Mesenchymal stem cell (in vitro differentiated cells and primary cell): ENCODE data around the gene RACGAP1.
A peak's percentile ranks its signal among the peaks of the same experiment; 100 is the strongest.

Source experiments
- DNase-seq: peaks from one replicate; pipeline ENCODE4 v3.0.0-alpha.2; 2013
- H2AFZ ChIP-seq: one replicate; pipeline ENCODE4 v1.6.1; 2013; ENCODE audit warnings: low read depth, mild to moderate bottlenecking, control low read depth, inconsistent platforms, low read length, moderate library complexity
- H2AK5ac ChIP-seq: 2 replicates; pipeline ENCODE4 v1.6.1; 2013; ENCODE audit warnings: low read length, moderate library complexity, mild to moderate bottlenecking, inconsistent platforms; ENCODE audit not compliant: severe bottlenecking
- H2BK120ac ChIP-seq: one replicate; pipeline ENCODE4 v1.6.1; 2013; ENCODE audit warnings: low read depth, mild to moderate bottlenecking, inconsistent platforms, low read length, moderate library complexity
- H2BK12ac ChIP-seq, 2 experiments: one replicate each; pipeline ENCODE4 v1.6.1; 2013; ENCODE audit warnings: inconsistent platforms in 2 of 2, low read length in 2 of 2, mild to moderate bottlenecking in 2 of 2, moderate library complexity in 2 of 2, control low read depth in 1 of 2
- H2BK15ac ChIP-seq: one replicate; pipeline ENCODE4 v1.6.1; 2013; ENCODE audit warnings: mild to moderate bottlenecking, low read depth, inconsistent platforms; ENCODE audit not compliant: poor library complexity, severe bottlenecking
- H2BK5ac ChIP-seq: 2 replicates; pipeline ENCODE4 v1.6.1; 2013; ENCODE audit warnings: low read depth, mild to moderate bottlenecking, low read length, control low read depth, inconsistent platforms; ENCODE audit not compliant: poor library complexity, severe bottlenecking
- H3K14ac ChIP-seq, 2 experiments: one replicate each; pipeline ENCODE4 v1.6.1; 2013; ENCODE audit warnings: inconsistent platforms in 2 of 2, low read length in 2 of 2, control low read depth in 1 of 2, mild to moderate bottlenecking in 1 of 2, moderate library complexity in 1 of 2
- H3K18ac ChIP-seq, 2 experiments: one replicate each; pipeline ENCODE4 v1.6.1; 2013; ENCODE audit warnings: inconsistent platforms in 2 of 2, low read length in 2 of 2, control low read depth in 1 of 2, low read depth in 1 of 2, mild to moderate bottlenecking in 1 of 2
- H3K23ac ChIP-seq, 2 experiments: one replicate each; pipeline ENCODE4 v1.6.1; 2013; ENCODE audit warnings: inconsistent platforms in 2 of 2, low read length in 2 of 2, mild to moderate bottlenecking in 2 of 2, moderate library complexity in 2 of 2, control low read depth in 1 of 2
- H3K27ac ChIP-seq: 2 replicates; pipeline ENCODE4 v1.5.1; 2013; ENCODE audit warnings: mild to moderate bottlenecking, moderate library complexity, low read length, control low read depth, inconsistent platforms; ENCODE audit not compliant: poor library complexity, severe bottlenecking
- H3K27me3 ChIP-seq, 2 experiments: 2 replicates each; pipeline versions ENCODE4 v1.6.1 to v1.7.0; 2013; ENCODE audit warnings: low read length in 2 of 2, mild to moderate bottlenecking in 2 of 2, moderate library complexity in 2 of 2, control low read depth in 1 of 2, inconsistent platforms in 1 of 2; ENCODE audit not compliant: control insufficient read depth in 1 of 2, insufficient read depth in 1 of 2
- H3K36me3 ChIP-seq, 2 experiments: 2 replicates each; pipeline versions ENCODE4 v1.6.1 to v1.7.0; 2013; ENCODE audit warnings: low read length in 2 of 2, control low read depth in 1 of 2, inconsistent platforms in 1 of 2, low read depth in 1 of 2, mild to moderate bottlenecking in 1 of 2; ENCODE audit not compliant: insufficient read depth in 2 of 2, control insufficient read depth in 1 of 2
- H3K4ac ChIP-seq, 2 experiments: one replicate each; pipeline ENCODE4 v1.6.1; 2013; ENCODE audit warnings: inconsistent platforms in 2 of 2, low read length in 2 of 2, mild to moderate bottlenecking in 2 of 2, moderate library complexity in 2 of 2, control low read depth in 1 of 2, low read depth in 1 of 2
- H3K4me1 ChIP-seq: 2 replicates; pipeline ENCODE4 v1.6.1; 2013; ENCODE audit warnings: low read depth, low read length, control low read depth; ENCODE audit not compliant: control insufficient read depth, insufficient read depth
- H3K4me2 ChIP-seq: 2 replicates; pipeline ENCODE4 v1.6.1; 2013; ENCODE audit warnings: low read length, mild to moderate bottlenecking, inconsistent platforms; ENCODE audit not compliant: poor library complexity, severe bottlenecking
- H3K4me3 ChIP-seq, 2 experiments: 2 replicates each; pipeline versions ENCODE4 v1.5.1 to v1.7.0; 2013; ENCODE audit warnings: low read length in 2 of 2, mild to moderate bottlenecking in 2 of 2, control low read depth in 1 of 2, low read depth in 1 of 2; ENCODE audit not compliant: insufficient read depth in 1 of 2
- H3K79me1 ChIP-seq: replicated peaks from 2 replicates; pipeline ENCODE4 v1.6.1; 2013; ENCODE audit warnings: mild to moderate bottlenecking, control low read depth, low read length, inconsistent platforms; ENCODE audit not compliant: poor library complexity, severe bottlenecking
- H3K9ac ChIP-seq: 2 replicates; pipeline ENCODE4 v1.7.0; 2013; ENCODE audit warnings: mild to moderate bottlenecking, low read length, moderate library complexity
- H3K9me3 ChIP-seq: 2 replicates; pipeline ENCODE4 v1.7.0; 2013; ENCODE audit warnings: mild to moderate bottlenecking, low read length; ENCODE audit not compliant: control insufficient read depth
- H4K8ac ChIP-seq: one replicate; pipeline ENCODE4 v1.6.1; 2013; ENCODE audit warnings: inconsistent platforms, mild to moderate bottlenecking, low read length, moderate library complexity
- H4K91ac ChIP-seq: one replicate; pipeline ENCODE4 v1.6.1; 2013; ENCODE audit warnings: mild to moderate bottlenecking, low read length, inconsistent platforms
- whole genome bisulfite sequencing: methylation state at CpG from one replicate; pipeline ENCODE4 v1.1.7; 2013; ENCODE audit warnings: mixed read lengths; 5-methylcytosine and 5-hydroxymethylcytosine counted together

RACGAP1 gene

DNA sequence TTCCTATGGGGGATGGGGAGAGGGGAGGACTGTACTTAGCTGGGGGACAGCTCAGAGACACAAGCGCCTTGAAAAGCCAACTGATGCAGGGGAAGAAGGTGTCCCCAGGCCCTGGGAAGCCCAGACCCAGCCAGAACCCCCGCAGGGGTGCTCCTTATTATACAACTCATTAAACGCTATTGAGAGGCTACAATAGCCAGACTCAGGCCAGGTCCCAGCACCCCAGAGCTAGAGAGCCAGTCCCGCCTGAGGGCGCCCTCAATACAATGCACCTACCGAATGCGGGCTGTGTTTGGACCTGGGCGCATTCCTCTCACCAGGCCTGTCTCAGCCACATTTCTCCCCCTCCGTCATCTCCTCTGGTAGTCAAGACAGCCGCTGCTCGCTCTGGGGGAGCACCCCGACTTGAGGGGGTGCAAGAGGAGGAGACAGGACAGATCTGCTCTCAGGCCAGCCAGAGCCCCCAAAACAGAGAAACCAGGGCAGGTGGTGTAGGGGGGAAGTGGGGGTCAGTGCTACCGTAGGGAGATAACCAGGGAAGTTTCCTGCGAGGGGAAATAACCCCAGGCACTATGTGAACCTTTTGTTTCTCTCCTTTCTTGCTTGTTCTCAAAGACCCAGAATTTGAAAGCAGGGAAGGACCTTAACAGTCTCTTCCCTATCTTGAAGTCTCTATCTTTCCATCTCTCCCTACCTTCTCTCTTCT is 26.0 kb upstream of the RACGAP1 start:
- Histone ChIP-seq H3K9ac (no peak overlapping the region), H3K27ac (no peak overlapping the region), H3K36me3 (no peaks in the 10 kb centered on the region), H4K91ac (no peak overlapping the region), H3K18ac (no peak overlapping the region), H4K8ac (no peak overlapping the region), H3K14ac (no peak overlapping the region), H2AK5ac (no peak overlapping the region), H2AFZ (no peak overlapping the region), H3K27me3 (peaks cover 32 to 44% of the 10 kb centered on the region in 2 experiments), H3K4me3 (no peak overlapping the region), H3K79me1 (no peaks in the 10 kb centered on the region), H3K4me1 (peaks cover 9% of the 10 kb centered on the region), H2BK120ac (no peak overlapping the region), H3K4me2 (no peak overlapping the region), H2BK15ac (no peak overlapping the region), H3K9me3 (no peaks in the 10 kb centered on the region), H3K23ac (no peak overlapping the region), H2BK12ac (no peak overlapping the region), H3K4ac (no peak overlapping the region), H2BK5ac (no peak overlapping the region)
- no peak for DNase-seq
- WGBS, result 34% methylated on average over 14 of the region's 14 CpGs

DNA sequence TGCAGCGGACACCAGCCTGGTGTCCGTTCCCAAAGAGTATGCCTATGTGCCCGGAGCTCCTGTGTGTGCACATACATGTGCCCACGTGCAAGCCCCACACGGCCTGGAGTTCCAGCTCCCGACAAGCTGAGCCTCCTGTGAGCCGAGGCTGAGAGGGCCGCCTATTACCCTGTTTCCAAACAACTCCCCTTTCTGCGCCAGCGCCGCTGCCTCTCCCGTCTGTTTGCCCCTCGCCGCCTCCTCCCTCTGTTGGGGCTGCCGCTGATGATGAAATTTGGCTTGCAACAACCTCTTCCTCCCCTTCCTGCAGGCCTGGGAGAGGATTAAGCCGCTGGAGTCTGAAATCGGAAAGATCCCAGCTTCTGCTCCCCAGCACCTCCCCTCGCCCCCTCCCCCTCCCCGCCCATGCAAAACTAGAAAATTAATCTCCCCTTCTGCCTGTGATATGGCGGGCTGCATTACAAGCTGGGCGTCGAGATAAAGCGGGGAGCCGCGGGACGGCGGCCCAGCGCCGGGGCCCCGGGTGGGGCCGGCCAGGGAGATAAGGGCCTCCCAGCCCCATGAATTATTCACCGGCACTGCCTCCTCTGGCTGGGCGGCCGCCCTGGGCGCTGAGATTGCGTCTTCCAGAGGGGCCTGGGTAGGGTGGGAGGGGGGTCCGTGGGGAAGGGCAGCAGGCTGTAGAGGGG is 25.3 kb upstream of the RACGAP1 start:
- WGBS, result 11% methylated on average over 37 of the region's 37 CpGs

DNA sequence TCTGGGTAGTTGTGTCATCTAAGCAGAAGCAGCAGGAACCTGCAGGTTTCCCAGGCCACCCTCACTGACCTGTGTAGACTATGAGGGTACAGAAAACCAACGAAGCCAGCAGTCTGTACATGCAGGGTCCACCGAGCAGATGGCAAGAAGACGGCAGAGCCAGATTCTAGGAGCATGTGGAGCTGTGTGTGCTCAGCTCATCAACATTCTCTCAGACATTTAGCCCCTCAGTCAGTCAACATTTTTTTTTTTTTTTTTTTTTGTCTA is 24.8 kb upstream of the RACGAP1 start:
- H3K4ac ChIP-seq, result no peak overlapping the region
- DNase-seq, result no peak
- H2BK5ac ChIP-seq, result no peak overlapping the region
- peak overlapping the region; percentile 76 for H3K9ac ChIP-seq
- H4K8ac ChIP-seq, result no peak overlapping the region
- H2BK120ac ChIP-seq, result no peak overlapping the region
- no peak overlapping the region for H3K23ac ChIP-seq
- no peaks in the 10 kb centered on the region for H3K79me1 ChIP-seq
- no peak overlapping the region for H3K4me2 ChIP-seq
- H3K9me3 ChIP-seq, result no peaks in the 10 kb centered on the region
- 87% methylated on average over 3 of the region's 3 CpGs for WGBS
- no peaks in the 10 kb centered on the region for H3K36me3 ChIP-seq
- H3K27me3 ChIP-seq, result peaks cover 25 to 42% of the 10 kb centered on the region in 2 experiments
- H4K91ac ChIP-seq, result no peak overlapping the region
- H2AFZ ChIP-seq, result no peak overlapping the region
- H3K18ac ChIP-seq, result no peak overlapping the region
- H2BK12ac ChIP-seq, result no peak overlapping the region
- peaks cover 6% of the 10 kb centered on the region for H3K4me1 ChIP-seq
- H2AK5ac ChIP-seq, result no peak overlapping the region
- H3K4me3 ChIP-seq, result peak overlapping the region in 1 of 2 experiments; percentile 64
- H2BK15ac ChIP-seq, result no peak overlapping the region
- H3K27ac ChIP-seq, result no peak overlapping the region
- H3K14ac ChIP-seq, result no peak overlapping the region

More for the DNA sequence above, 25.3 kb upstream of the RACGAP1 start:
- Histone ChIP-seq H3K4me1 (peaks cover 6% of the 10 kb centered on the region), H2AK5ac (no peak overlapping the region), H2BK12ac (no peak overlapping the region), H2BK15ac (peak overlapping the region; percentile 13), H3K27me3 (peaks cover 26 to 42% of the 10 kb centered on the region in 2 experiments), H2AFZ (no peak overlapping the region), H3K79me1 (no peaks in the 10 kb centered on the region), H2BK5ac (no peak overlapping the region), H3K4ac (no peak overlapping the region), H3K23ac (no peak overlapping the region), H3K14ac (no peak overlapping the region), H3K18ac (peak overlapping the region; percentile 48 to 77), H3K27ac (no peak overlapping the region), H3K9ac (peak overlapping the region; percentile 76), H4K8ac (peak overlapping the region; percentile 71), H4K91ac (no peak overlapping the region), H3K36me3 (no peaks in the 10 kb centered on the region), H2BK120ac (no peak overlapping the region), H3K4me2 (peak overlapping the region; percentile 76), H3K4me3 (peak overlapping the region in 1 of 2 experiments; percentile 64), H3K9me3 (no peaks in the 10 kb centered on the region)
- peak; percentile 69 for DNase-seq

DNA sequence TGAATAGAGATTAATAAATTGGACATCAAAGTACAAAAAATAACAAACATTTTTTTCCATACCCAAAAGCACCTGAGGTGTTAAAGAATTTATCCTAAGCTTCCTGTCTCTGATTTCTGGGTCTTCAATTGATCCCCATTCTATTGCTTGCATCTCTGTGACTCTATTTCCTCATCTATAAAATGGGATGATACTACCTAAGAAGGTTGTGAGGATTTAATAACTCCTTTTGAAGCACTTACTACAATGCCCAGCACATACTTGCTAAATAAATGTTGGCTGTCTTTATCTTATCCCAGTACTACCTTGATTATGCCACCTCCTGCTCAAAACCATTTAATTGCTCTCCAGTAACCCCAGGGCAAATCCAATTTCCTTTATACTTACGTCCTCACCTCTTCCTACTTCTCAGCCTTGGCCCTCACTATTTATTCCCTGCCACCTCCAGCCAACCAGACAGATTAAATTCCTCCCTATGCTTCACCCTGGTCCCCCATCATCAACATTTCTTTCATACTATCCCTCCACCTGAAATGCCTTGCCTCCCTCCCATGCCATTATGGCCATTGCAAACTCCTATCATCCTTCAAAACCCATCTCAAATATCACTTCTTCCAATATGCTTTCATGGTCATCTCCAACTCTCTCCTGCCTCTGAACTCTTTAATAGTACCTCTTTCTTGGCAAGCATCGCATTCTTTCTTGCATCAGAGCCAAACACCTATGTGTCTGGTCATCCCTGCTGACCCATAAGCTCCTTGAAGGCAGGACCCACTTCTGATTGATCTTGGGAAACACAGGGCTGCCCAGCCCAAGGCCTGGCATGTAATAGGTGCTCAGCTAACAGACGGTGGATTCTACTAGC is 24.2 kb upstream of the RACGAP1 start:
- peaks cover 25 to 42% of the 10 kb centered on the region in 2 experiments for H3K27me3 ChIP-seq
- H3K79me1 ChIP-seq, result no peaks in the 10 kb centered on the region
- WGBS, result 96% methylated on average over 3 of the region's 3 CpGs
- H2BK5ac ChIP-seq, result no peak overlapping the region
- no peak overlapping the region for H3K27ac ChIP-seq
- no peak overlapping the region for H3K4me2 ChIP-seq
- no peak overlapping the region for H3K14ac ChIP-seq
- H2BK120ac ChIP-seq, result no peak overlapping the region
- no peaks in the 10 kb centered on the region for H3K9me3 ChIP-seq
- H4K91ac ChIP-seq, result no peak overlapping the region
- peaks cover 6% of the 10 kb centered on the region for H3K4me1 ChIP-seq
- no peak overlapping the region for H2AK5ac ChIP-seq
- H3K36me3 ChIP-seq, result no peaks in the 10 kb centered on the region
- H4K8ac ChIP-seq, result no peak overlapping the region
- peak overlapping the region; percentile 76 for H3K9ac ChIP-seq
- no peak overlapping the region for H2BK15ac ChIP-seq
- DNase-seq, result no peak
- H3K4me3 ChIP-seq, result no peak overlapping the region
- H2AFZ ChIP-seq, result no peak overlapping the region
- no peak overlapping the region for H2BK12ac ChIP-seq
- H3K23ac ChIP-seq, result no peak overlapping the region
- H3K4ac ChIP-seq, result no peak overlapping the region
- H3K18ac ChIP-seq, result no peak overlapping the region
